KBM-7 (cell line): ENCODE data around the gene DNAH9.

Source experiments
- DNase-seq: peaks from one replicate; pipeline ENCODE4 v3.0.0-alpha.2; 2015
- in situ Hi-C: fragments of 300-500 bp; cut with MboI; formaldehyde crosslinking; loops from 2 replicates; pipeline ENCODE4 v1.14.3; 2020; ENCODE audit warnings: low sequenced_read_pairs, low pct_unique_long_range_greater_than_20kb, mixed read lengths

DNAH9 gene

GRCh38 chr17:11986179-11986941 lies 388.1 kb downstream of the DNAH9 start:
- DNase-seq: no peak
- in situ Hi-C loops: no loop called here

DNA sequence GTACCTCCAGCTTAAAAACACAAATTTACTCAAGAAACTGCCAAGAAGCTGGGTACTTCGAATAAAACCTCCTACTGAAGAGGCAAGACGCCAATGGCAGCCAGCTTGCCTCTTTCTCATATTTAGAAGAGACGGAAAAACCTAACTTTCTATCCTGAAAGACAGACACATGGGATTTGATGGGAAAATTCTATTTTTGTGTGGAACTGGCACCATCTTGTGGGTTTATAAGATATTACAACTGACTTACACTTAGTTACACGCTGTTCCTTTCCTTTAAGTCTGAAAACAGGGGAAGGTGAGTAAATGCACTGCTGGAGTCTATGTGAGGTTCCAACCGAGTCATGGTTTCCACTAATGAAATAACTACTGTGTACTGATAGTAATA lies 388.7 kb downstream of the DNAH9 start:
- DNase-seq: peak; percentile 44
- in situ Hi-C loops: no loop called here

DNA sequence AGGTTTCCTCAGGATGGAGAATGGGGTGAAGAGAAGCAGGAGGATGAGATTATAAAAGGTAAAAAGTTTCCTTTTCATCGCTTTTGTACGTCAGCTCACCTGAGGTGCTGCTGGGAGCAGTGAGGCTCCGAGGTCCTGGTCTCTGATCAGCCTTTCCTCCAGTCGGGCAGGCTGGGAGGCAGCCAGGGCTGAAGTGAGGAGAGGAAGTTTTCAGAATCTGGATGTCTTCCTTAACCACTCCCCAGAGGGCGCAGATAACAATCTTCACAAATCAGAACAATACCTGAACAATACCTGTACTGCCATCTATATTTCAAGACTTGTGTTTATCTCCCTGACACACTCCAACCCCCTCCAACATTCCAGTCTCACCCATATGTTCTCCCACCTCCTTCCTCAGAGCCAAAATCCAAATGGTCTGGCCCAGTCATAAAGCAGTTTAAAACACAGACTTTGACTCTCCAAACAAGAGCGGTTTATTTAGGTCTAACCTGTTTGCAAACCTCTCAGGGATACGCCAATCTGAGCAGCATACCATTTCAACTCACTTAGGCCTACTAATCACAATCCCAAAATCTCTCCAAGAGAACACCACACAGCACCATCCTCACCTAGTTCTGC lies 392.2 kb downstream of the DNAH9 start:
- in situ Hi-C loops: no loop called here
- DNase-seq: no peak

DNA sequence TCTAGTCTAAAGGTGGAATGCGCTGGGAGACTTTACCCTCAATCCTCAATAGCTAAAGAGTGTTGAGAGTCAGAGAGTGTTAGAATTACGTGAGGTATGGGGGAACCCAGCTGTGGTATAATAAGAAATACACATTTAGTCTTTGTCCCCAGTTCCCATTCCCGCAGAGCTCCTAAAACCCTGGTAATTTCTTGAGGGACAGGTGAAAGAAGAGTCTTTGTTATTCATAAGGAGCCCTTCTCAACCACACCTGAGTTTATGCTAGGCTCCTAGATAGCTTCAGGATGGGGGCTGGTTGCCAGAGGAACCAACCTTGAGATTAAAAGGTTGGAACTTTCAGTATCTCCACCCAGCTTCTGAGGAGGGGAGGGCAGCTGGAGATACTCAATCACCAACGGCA lies 393.2 kb downstream of the DNAH9 start:
- in situ Hi-C loops: no loop called here
- DNase-seq: no peak

DNA sequence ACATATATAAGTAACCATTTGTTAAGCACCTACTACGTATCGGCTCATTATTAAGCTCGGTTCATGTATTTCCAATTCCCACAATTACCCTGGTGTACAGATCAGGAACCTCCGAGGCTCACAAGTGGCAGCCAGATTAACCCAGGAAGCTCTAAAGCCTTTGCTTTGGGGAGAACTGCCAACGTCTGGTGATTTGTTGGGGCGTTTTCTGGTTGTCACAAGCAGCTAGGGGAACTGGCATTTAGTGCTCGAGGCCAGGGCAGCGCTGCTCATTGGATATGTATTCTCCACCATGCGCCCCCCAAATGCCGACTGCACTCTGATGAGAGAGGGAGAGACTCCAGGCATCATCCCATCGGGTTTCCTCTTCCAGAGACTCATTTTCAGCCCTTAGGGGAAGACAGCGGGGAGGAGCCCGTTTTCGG lies 398.5 kb downstream of the DNAH9 start:
- DNase-seq: peak; percentile 75
- in situ Hi-C loops: no loop called here

GRCh38 chr17:11997147-11997971 lies 399.1 kb downstream of the DNAH9 start, which contains the start of gene ZNF18:
TSS of gene ZNF18 (minus strand) at chr17:11997475. CDS start at chr17:11992829, 4,646 bp downstream.
- in situ Hi-C loops: no loop called here
- DNase-seq: peak; percentile 92

GRCh38 chr17:11997972-11998233 lies 399.6 kb downstream of the DNAH9 start:
- DNase-seq: no peak
- in situ Hi-C loops: no loop called here

DNA sequence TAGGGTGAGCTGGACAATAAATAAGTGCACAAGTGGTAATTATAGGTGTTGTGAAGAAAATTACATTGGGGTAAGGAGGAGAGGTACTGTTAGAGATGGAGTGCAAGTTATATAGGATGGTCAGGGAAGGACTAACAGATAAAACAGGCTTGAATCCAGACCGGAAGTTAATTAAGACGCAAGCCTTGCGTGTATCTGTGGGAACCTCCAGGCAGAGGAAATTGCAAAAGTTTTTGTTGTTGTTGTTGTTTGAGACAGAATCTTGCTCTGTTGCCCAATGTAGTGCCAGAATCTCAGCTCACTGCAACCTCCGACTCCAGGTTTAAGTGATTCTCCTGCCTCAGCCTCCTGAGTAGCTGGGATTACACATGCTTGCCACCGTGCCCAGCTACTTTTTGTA lies 401.4 kb downstream of the DNAH9 start:
- no peak for DNase-seq
- in situ Hi-C loops: no loop called here

- in situ Hi-C loops: no loop called here
- DNase-seq: no peak
Observed at GRCh38 chr17:12007466-12007865, 409.2 kb downstream of the DNAH9 start.
